SH-SY5Y (cell line): ENCODE results near the gene HSD17B10.

Source experiments
- GATA2 ChIP-seq: IDR thresholded peaks from 2 replicates; pipeline ENCODE4 v1.6.1; 2011; ENCODE audit warnings: mild to moderate bottlenecking, low read depth, low read length
- GATA3 ChIP-seq: IDR thresholded peaks from 2 replicates; pipeline ENCODE4 v1.6.1; 2011; ENCODE audit warnings: low read depth, mild to moderate bottlenecking, low read length, moderate library complexity

DNA sequence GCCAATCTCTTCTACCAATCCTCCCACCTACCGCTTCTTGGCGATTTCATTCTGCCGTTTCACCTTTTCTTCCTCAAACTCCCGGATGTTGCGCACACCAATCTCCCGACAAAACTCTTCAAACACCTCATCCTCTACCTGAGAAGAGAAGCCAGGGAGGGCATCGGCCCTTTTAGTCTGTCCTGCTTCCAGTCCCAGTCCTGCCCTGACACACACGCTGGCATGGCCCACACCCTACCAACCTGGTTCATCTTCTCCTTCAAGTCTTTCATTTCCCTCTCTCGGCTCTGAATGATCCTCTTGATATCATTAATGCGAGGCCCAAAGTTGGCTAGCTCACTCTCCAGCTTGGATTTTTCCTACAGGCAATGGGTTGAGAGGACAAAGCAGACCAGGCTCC, 30.6 kb downstream of the HSD17B10 start:
- TF ChIP-seq GATA3 = no peak
- TF ChIP-seq GATA2 = no peak
